K562 (cell line): ENCODE measurements around the gene VASH2. TPM values are rescaled to one million over a fixed set of nuclear protein-coding genes. Genes with fewer than 3 reads are reported as not detected.

Source experiments
- DDX20 ChIP-seq: fragments of 450-650 bp; IDR thresholded peaks from 2 replicates; pipeline ENCODE4 v1.6.1; 2016; ENCODE audit warnings: missing genetic modification characterization, low read depth, mild to moderate bottlenecking, missing compliant biosample characterization, moderate library complexity
- EHMT2 ChIP-seq: fragments of 450-650 bp; IDR thresholded peaks from 2 replicates; pipeline ENCODE4 v1.6.1; 2018; ENCODE audit warnings: antibody characterized with exemption
- GABPB1 ChIP-seq: sonication (generic); formaldehyde crosslinking; IDR thresholded peaks from 2 replicates; pipeline ENCODE4 v1.8.0; 2022; ENCODE audit warnings: mild to moderate bottlenecking, missing genetic modification reagents
- HOXB6 ChIP-seq: fragments of 250-450 bp; sonication (Bioruptor Pico); IDR thresholded peaks from 2 replicates; pipeline ENCODE4 v1.5.1; 2022; ENCODE audit warnings: mild to moderate bottlenecking, borderline replicate concordance
- NR1H2 ChIP-seq: sonication (generic); formaldehyde crosslinking; IDR thresholded peaks from 2 replicates; pipeline ENCODE4 v1.4.0; 2020; ENCODE audit warnings: mild to moderate bottlenecking, missing genetic modification reagents
- POLR2AphosphoS5 ChIP-seq: IDR thresholded peaks from 2 replicates; pipeline ENCODE4 v1.6.1; 2011; ENCODE audit warnings: mild to moderate bottlenecking, low read depth, low read length, moderate library complexity; ENCODE audit not compliant: control insufficient read depth, insufficient read depth
- SNRNP70 ChIP-seq: fragments of 200-400 bp; formaldehyde crosslinking; optimal IDR thresholded peaks from 2 replicates; pipeline ENCODE3; 2017; ENCODE audit warnings: low read depth, low read length
- SP2 ChIP-seq: IDR thresholded peaks from 2 replicates; pipeline ENCODE4 v1.6.1; 2011; ENCODE audit warnings: mild to moderate bottlenecking, low read depth, low read length, moderate library complexity; ENCODE audit not compliant: poor library complexity, severe bottlenecking; ENCODE audit errors: extremely low read depth
- SREBF2 ChIP-seq: sonication (generic); formaldehyde crosslinking; IDR thresholded peaks from 2 replicates; pipeline ENCODE4 v1.4.0; 2020; ENCODE audit warnings: mild to moderate bottlenecking, missing genetic modification reagents
- TAF9B ChIP-seq: fragments of 450-650 bp; IDR thresholded peaks from 2 replicates; pipeline ENCODE4 v1.6.1; 2018; ENCODE audit warnings: mild to moderate bottlenecking; ENCODE audit not compliant: partially characterized antibody
- TARDBP ChIP-seq: fragments of 450-650 bp; IDR thresholded peaks from 2 replicates; pipeline ENCODE4 v1.6.1; 2016
- ZNF583 ChIP-seq: fragments of 250-450 bp; sonication (Bioruptor Pico); IDR thresholded peaks from 2 replicates; pipeline ENCODE4 v1.4.0; 2020
- polyA plus RNA-seq, 8 experiments: library from polyadenylated mRNA; depleted of rRNA in 4 of 8; stranded (reverse) in 5 of 8; unstranded in 3 of 8; fragments of >200 nt; fragmentation: Nextera tagmentation in 2 of 8; fragmentation: Illumina TruSeq in 1 of 8; extraction: Ambion mirVana in 2 of 8; extraction: Trizol in 1 of 8; gene quantifications; 2 replicates each; pipeline versions ENCODE4 v1.2.1 to v1.2.3, GENCODE V29; 2011 to 2014; ENCODE audit warnings: inconsistent platforms in 1 of 8, missing spikeins in 1 of 8
- total RNA-seq, 7 experiments: library from RNA; depleted of rRNA in 6 of 7; stranded (reverse); fragments of >200 nt in 6 of 7; fragmentation: Illumina TruSeq in 2 of 7; extraction: Trizol in 2 of 7; gene quantifications; 2 replicates each; pipeline versions ENCODE4 v1.2.1 to v1.2.3, GENCODE V29; 2011 to 2021; ENCODE audit warnings: low replicate concordance in 1 of 7
- TF ChIP-seq, protein P1 (sequence below): fragments of 450-650 bp; IDR thresholded peaks from 2 replicates; pipeline ENCODE4 v1.6.1; 2018; ENCODE audit warnings: mild to moderate bottlenecking, low read depth; ENCODE audit not compliant: partially characterized antibody
- TF ChIP-seq, protein P2 (sequence below): sonication (generic); formaldehyde crosslinking; IDR thresholded peaks from 2 replicates; pipeline ENCODE4 v1.8.1; 2023; ENCODE audit warnings: mild to moderate bottlenecking, missing genetic modification reagents
- TF ChIP-seq, protein P3 (sequence below): sonication (generic); formaldehyde crosslinking; IDR thresholded peaks from 2 replicates; pipeline ENCODE4 v1.8.1; 2023; ENCODE audit warnings: mild to moderate bottlenecking, missing genetic modification reagents
- TF ChIP-seq, protein P4 (sequence below), 2 experiments: fragments of 450-650 bp; IDR thresholded peaks; 2 replicates each; pipeline ENCODE4 v1.6.1; 2016; ENCODE audit warnings: mild to moderate bottlenecking in 2 of 2, borderline replicate concordance in 1 of 2, low read depth in 1 of 2, moderate library complexity in 1 of 2

VASH2 gene
- total and polyA plus RNA-seq, 9 of the 15 experiments (the other 6 are each of a cell fraction or from before 2014, with no cell fraction given) = 0.04 to 0.40 (median 0.10) TPM; not detected in 1

DNA sequence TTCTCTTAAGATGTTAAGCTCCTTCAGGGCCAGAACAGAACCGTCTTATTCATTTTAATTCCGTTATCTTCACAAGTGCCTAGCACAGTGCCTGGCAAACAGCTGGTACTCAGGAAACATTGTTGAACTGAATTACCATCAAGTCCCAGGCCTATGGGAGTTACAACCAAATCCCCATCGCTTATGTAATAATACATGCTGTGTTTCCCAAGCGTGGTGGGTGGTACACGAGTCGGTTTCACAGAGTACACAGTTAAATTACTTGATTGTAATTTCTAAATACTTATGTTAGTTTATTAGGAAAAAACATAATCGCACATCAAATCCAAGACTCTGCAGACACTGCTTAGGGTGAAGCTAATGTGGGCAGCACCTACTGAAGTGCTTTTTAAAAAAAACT lies 64.3 kb downstream of the VASH2 start (continued):
- TF ChIP-seq, protein P1, sequence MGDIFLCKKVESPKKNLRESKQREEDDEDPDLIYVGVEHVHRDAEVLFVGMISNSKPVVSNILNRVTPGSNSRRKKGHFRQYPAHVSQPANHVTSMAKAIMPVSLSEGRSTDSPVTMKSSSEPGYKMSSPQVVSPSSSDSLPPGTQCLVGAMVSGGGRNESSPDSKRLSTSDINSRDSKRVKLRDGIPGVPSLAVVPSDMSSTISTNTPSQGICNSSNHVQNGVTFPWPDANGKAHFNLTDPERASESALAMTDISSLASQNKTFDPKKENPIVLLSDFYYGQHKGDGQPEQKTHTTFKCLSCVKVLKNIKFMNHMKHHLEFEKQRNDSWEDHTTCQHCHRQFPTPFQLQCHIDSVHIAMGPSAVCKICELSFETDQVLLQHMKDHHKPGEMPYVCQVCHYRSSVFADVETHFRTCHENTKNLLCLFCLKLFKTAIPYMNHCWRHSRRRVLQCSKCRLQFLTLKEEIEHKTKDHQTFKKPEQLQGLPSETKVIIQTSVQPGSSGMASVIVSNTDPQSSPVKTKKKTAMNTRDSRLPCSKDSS = no peak
- TF ChIP-seq POLR2AphosphoS5 (no peak), NR1H2 (CRISPR knock-in tag) (0 out of 2 replicates have a peak, but pooled peaks have one; percentile 46), ZNF583 (CRISPR knock-in tag) (no peak), HOXB6 (no peak), SP2 (no peak), SNRNP70 (no peak), TARDBP (no peak), EHMT2 (no peak), DDX20 (tag) (no peak), GABPB1 (CRISPR knock-in tag) (no peak), TAF9B (peak; percentile 21), SREBF2 (CRISPR knock-in tag) (0 out of 2 replicates have a peak, but pooled peaks have one; percentile 33)
- TF ChIP-seq, protein P2, sequence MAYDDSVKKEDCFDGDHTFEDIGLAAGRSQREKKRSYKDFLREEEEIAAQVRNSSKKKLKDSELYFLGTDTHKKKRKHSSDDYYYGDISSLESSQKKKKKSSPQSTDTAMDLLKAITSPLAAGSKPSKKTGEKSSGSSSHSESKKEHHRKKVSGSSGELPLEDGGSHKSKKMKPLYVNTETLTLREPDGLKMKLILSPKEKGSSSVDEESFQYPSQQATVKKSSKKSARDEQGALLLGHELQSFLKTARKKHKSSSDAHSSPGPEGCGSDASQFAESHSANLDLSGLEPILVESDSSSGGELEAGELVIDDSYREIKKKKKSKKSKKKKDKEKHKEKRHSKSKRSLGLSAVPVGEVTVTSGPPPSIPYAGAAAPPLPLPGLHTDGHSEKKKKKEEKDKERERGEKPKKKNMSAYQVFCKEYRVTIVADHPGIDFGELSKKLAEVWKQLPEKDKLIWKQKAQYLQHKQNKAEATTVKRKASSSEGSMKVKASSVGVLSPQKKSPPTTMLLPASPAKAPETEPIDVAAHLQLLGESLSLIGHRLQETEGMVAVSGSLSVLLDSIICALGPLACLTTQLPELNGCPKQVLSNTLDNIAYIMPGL (CRISPR knock-in tag) = no peak
- TF ChIP-seq, protein P3, sequence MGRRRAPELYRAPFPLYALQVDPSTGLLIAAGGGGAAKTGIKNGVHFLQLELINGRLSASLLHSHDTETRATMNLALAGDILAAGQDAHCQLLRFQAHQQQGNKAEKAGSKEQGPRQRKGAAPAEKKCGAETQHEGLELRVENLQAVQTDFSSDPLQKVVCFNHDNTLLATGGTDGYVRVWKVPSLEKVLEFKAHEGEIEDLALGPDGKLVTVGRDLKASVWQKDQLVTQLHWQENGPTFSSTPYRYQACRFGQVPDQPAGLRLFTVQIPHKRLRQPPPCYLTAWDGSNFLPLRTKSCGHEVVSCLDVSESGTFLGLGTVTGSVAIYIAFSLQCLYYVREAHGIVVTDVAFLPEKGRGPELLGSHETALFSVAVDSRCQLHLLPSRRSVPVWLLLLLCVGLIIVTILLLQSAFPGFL (CRISPR knock-in tag) = no peak
- TF ChIP-seq, protein P4, sequence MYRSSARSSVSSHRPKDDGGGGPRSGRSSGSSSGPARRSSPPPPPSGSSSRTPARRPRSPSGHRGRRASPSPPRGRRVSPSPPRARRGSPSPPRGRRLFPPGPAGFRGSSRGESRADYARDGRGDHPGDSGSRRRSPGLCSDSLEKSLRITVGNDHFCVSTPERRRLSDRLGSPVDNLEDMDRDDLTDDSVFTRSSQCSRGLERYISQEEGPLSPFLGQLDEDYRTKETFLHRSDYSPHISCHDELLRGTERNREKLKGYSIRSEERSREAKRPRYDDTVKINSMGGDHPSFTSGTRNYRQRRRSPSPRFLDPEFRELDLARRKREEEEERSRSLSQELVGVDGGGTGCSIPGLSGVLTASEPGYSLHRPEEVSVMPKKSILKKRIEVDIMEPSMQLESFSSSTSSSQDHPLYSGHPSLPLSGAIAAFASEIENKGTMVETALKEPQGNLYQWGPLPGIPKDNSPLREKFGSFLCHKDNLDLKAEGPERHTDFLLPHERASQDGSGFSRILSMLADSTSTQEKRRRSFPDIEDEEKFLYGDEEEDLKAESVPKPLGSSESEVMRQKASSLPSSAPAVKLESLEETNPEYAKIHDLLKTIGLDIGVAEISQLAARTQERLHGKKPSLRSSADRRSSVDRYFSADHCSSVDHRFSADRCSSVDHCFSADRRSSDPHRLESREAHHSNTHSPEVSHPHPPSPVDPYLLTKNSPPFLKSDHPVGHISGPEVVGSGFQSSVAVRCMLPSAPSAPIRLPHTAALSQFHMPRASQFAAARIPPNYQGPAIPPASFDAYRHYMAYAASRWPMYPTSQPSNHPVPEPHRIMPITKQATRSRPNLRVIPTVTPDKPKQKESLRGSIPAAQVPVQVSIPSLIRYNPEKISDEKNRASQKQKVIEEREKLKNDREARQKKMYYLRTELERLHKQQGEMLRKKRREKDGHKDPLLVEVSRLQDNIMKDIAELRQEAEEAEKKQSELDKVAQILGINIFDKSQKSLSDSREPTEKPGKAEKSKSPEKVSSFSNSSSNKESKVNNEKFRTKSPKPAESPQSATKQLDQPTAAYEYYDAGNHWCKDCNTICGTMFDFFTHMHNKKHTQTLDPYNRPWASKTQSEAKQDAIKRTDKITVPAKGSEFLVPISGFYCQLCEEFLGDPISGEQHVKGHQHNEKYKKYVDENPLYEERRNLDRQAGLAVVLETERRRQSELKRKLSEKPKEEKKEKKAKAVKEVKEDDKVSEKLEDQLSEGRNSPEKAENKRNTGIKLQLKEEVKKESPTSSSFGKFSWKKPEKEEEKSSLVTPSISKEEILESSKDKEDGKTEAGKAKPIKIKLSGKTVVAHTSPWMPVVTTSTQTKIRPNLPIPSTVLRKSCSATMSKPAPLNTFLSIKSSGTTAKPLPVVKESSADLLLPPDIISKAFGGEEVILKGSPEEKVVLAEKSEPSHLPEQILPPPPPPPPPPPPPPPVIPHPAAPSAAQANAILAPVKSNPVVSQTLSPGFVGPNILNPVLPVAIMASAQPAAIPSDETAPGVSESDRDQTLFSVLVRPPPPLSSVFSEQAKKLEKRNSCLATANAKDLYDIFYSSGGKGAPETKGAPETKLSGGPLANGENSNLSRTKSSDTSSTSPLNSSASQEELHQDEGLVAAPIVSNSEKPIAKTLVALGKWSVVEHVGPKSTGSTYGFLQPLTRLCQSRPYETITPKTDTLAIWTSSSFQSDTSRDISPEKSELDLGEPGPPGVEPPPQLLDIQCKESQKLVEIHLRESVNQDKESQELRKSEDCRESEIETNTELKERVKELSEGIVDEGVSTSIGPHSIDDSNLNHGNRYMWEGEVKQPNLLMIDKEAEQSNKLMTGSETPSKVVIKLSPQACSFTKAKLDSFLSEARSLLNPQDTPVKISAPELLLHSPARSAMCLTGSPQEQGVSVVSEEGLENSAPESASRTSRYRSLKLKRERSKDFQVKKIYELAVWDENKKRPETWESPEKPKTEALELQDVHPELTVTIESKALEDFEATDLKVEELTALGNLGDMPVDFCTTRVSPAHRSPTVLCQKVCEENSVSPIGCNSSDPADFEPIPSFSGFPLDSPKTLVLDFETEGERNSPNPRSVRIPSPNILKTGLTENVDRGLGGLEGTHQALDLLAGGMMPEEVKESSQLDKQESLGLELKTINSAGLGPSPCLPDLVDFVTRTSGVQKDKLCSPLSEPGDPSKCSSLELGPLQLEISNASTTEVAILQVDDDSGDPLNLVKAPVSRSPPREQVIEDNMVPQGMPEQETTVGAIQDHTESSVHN (IDR thresholded peaks at IDR 0.05; ENCODE audit: borderline replicate concordance in 1 of 2, low read depth in 1 of 2) = no peak
